H1 (cell line): ENCODE data around the gene CLDN12. TPM values are rescaled to one million over a fixed set of nuclear protein-coding genes. Genes with fewer than 3 reads are reported as not detected.

Source experiments
- CTCF ChIA-PET: fragments of 300-600 bp; sonication (Branson Sonifier 250); formaldehyde crosslinking; loops from one replicate; lab custom pipeline; 2021; ENCODE audit not compliant: partially characterized antibody; lab: Charles Lee
- POLR2A ChIA-PET: fragments of 300-600 bp; sonication (Branson Sonifier 250); formaldehyde crosslinking; loops from one replicate; lab custom pipeline; 2021; ENCODE audit warnings: inconsistent platforms; ENCODE audit not compliant: partially characterized antibody; lab: Charles Lee
- DNase-seq, 2 experiments: peaks; one replicate each; pipeline versions ENCODE4 v3.0.0 to v3.0.0-alpha.2; 2010 to 2022; ENCODE audit warnings: low spot score in 2 of 2, low read depth in 1 of 2, mixed read lengths in 1 of 2
- FAIRE-seq: peaks from 2 replicates; lab custom pipeline; 2011; peaks lifted over from hg19 to GRCh38; lab: Jason Lieb, UNC
- H2AFZ ChIP-seq: 2 replicates; pipeline ENCODE4 v1.8.1; 2012; ENCODE audit warnings: low read length, inconsistent platforms
- H2AK5ac ChIP-seq: 2 replicates; pipeline ENCODE4 v1.6.1; 2013; ENCODE audit warnings: low read depth, low read length
- H2BK120ac ChIP-seq: replicated peaks from 2 replicates; pipeline ENCODE3; 2013; ENCODE audit warnings: low read depth, low read length, inconsistent platforms
- H2BK12ac ChIP-seq: 2 replicates; pipeline ENCODE4 v1.6.1; 2013; ENCODE audit warnings: low read depth, low read length
- H2BK15ac ChIP-seq: 2 replicates; pipeline ENCODE4 v1.6.1; 2013; ENCODE audit warnings: low read length
- H2BK20ac ChIP-seq: 2 replicates; pipeline ENCODE4 v1.6.1; 2013; ENCODE audit warnings: low read length
- H2BK5ac ChIP-seq: 2 replicates; pipeline ENCODE4 v1.6.1; 2013; ENCODE audit warnings: low read depth, low read length
- H3K14ac ChIP-seq: 2 replicates; pipeline ENCODE4 v1.6.1; 2013; ENCODE audit warnings: inconsistent platforms; ENCODE audit not compliant: insufficient read length
- H3K18ac ChIP-seq: 2 replicates; pipeline ENCODE4 v1.6.1; 2013; ENCODE audit warnings: low read length; ENCODE audit errors: extremely low read depth
- H3K23ac ChIP-seq: 2 replicates; pipeline ENCODE4 v1.6.1; 2013; ENCODE audit warnings: inconsistent platforms; ENCODE audit not compliant: insufficient read length
- H3K23me2 ChIP-seq: 2 replicates; pipeline ENCODE4 v1.6.1; 2013; ENCODE audit warnings: low read depth, low read length
- H3K27ac ChIP-seq: 2 replicates; pipeline ENCODE4 v1.6.1; 2011; ENCODE audit warnings: low read depth, low read length, inconsistent platforms
- H3K27me3 ChIP-seq, 4 experiments: replicated peaks in 1 of 4; 1 replicate in 1 of 4; 2 replicates in 3 of 4; pipeline versions ENCODE4 v1.6.1 to v1.8.1; 2011 to 2013; ENCODE audit warnings: low read length in 3 of 4, mild to moderate bottlenecking in 3 of 4, inconsistent platforms in 2 of 4, mixed read lengths in 2 of 4, moderate library complexity in 1 of 4; ENCODE audit not compliant: control insufficient read depth in 3 of 4, insufficient read depth in 3 of 4; ENCODE audit errors: extremely low read depth in 1 of 4
- H3K36me3 ChIP-seq, 4 experiments: 2 replicates each; pipeline versions ENCODE4 v1.6.1 to v1.8.1; 2011 to 2013; ENCODE audit warnings: mild to moderate bottlenecking in 4 of 4, low read length in 3 of 4, moderate library complexity in 2 of 4, control low read depth in 1 of 4, inconsistent platforms in 1 of 4; ENCODE audit not compliant: insufficient read depth in 4 of 4, control insufficient read depth in 2 of 4
- H3K4ac ChIP-seq: replicated peaks from 2 replicates; pipeline ENCODE3; 2013; ENCODE audit warnings: low read length, low read depth, mixed read lengths, inconsistent platforms; ENCODE audit not compliant: insufficient read length
- H3K4me1 ChIP-seq, 4 experiments: replicated peaks in 1 of 4; 1 replicate in 1 of 4; 2 replicates in 3 of 4; pipeline versions ENCODE4 v1.6.1 to v1.8.1; 2011 to 2013; ENCODE audit warnings: low read length in 3 of 4, inconsistent platforms in 2 of 4, mixed read lengths in 1 of 4; ENCODE audit not compliant: insufficient read depth in 4 of 4, control insufficient read depth in 3 of 4
- H3K4me2 ChIP-seq, 2 experiments: 2 replicates each; pipeline versions ENCODE4 v1.6.1 to v1.8.1; 2011 to 2013; ENCODE audit warnings: low read depth in 2 of 2, low read length in 2 of 2, control low read depth in 1 of 2, inconsistent platforms in 1 of 2, mild to moderate bottlenecking in 1 of 2; ENCODE audit not compliant: insufficient read depth in 1 of 2
- H3K4me3 ChIP-seq, 4 experiments: fragments of 200-600, 300-600 bp in 1 of 4; sonication (generic), shearing (Covaris generic), sonication (Bioruptor Twin) in 1 of 4; 2 replicates each; pipeline versions ENCODE4 v1.5.1 to v1.8.1; 2011 to 2016; ENCODE audit warnings: low read length in 4 of 4, low read depth in 3 of 4, control low read depth in 2 of 4, inconsistent platforms in 2 of 4, mild to moderate bottlenecking in 2 of 4, mixed read lengths in 1 of 4, moderate library complexity in 1 of 4; ENCODE audit not compliant: insufficient read depth in 2 of 4; ENCODE audit errors: extremely low read depth in 1 of 4
- H3K56ac ChIP-seq: replicated peaks from 2 replicates; pipeline ENCODE3; 2013; ENCODE audit warnings: low read depth, mild to moderate bottlenecking, mixed read lengths, low read length, inconsistent platforms; ENCODE audit not compliant: insufficient read length
- H3K79me1 ChIP-seq: 2 replicates; pipeline ENCODE4 v1.6.1; 2013; ENCODE audit warnings: low read depth, low read length, control low read depth
- H3K79me2 ChIP-seq, 2 experiments: 2 replicates each; pipeline versions ENCODE4 v1.6.1 to v1.8.1; 2012 to 2013; ENCODE audit warnings: low read length in 2 of 2, mild to moderate bottlenecking in 2 of 2, inconsistent platforms in 1 of 2; ENCODE audit not compliant: insufficient read depth in 2 of 2, control insufficient read depth in 1 of 2
- H3K9ac ChIP-seq, 4 experiments: replicated peaks in 1 of 4; 1 replicate in 1 of 4; 2 replicates in 3 of 4; pipeline versions ENCODE4 v1.6.1 to v1.8.1; 2011 to 2013; ENCODE audit warnings: low read depth in 3 of 4, low read length in 3 of 4, control low read depth in 2 of 4, mild to moderate bottlenecking in 2 of 4, moderate library complexity in 2 of 4, inconsistent platforms in 1 of 4; ENCODE audit errors: extremely low read depth in 1 of 4
- H3K9me3 ChIP-seq, 2 experiments: 2 replicates each; pipeline versions ENCODE4 v1.6.1 to v1.8.1; 2012 to 2013; ENCODE audit warnings: mild to moderate bottlenecking in 2 of 2, moderate library complexity in 2 of 2, control low read depth in 1 of 2, inconsistent platforms in 1 of 2, low read depth in 1 of 2, low read length in 1 of 2, mixed read lengths in 1 of 2; ENCODE audit not compliant: insufficient read depth in 2 of 2
- H4K20me1 ChIP-seq, 2 experiments: replicated peaks in 1 of 2; 2 replicates each; pipeline versions ENCODE3 to v1.8.1; 2011 to 2013; ENCODE audit warnings: inconsistent platforms in 2 of 2, low read length in 2 of 2, mild to moderate bottlenecking in 1 of 2; ENCODE audit not compliant: insufficient read depth in 2 of 2, control insufficient read depth in 1 of 2
- H4K5ac ChIP-seq: 2 replicates; pipeline ENCODE4 v1.6.1; 2013; ENCODE audit warnings: low read length, low read depth, mixed read lengths, inconsistent platforms; ENCODE audit not compliant: insufficient read length
- H4K8ac ChIP-seq: 2 replicates; pipeline ENCODE4 v1.8.0; 2013; ENCODE audit warnings: mild to moderate bottlenecking, moderate library complexity, low read length, inconsistent platforms; ENCODE audit not compliant: insufficient read depth; ENCODE audit errors: extremely low read depth
- H4K91ac ChIP-seq: replicated peaks from 2 replicates; pipeline ENCODE3; 2013; ENCODE audit warnings: low read length, mixed read lengths, inconsistent platforms; ENCODE audit not compliant: insufficient read length
- SAP30 ChIP-seq: fragments of 300-600 bp; sonication (generic); IDR thresholded peaks from 2 replicates; pipeline ENCODE4 v1.7.1; 2012; ENCODE audit warnings: low read length, moderate library complexity, mild to moderate bottlenecking, inconsistent platforms; ENCODE audit not compliant: insufficient read depth, insufficient replicate concordance
- WGBS, 2 experiments: shearing (Covaris generic) in 1 of 2; methylation state at CpG; one replicate each; pipeline versions ENCODE4 v1.1.6 to v1.1.7; 2013 to 2015; ENCODE audit warnings: low lambda C conversion rate in 2 of 2, mixed read lengths in 2 of 2, inconsistent platforms in 1 of 2, low coverage in 1 of 2, missing lambda C conversion rate in 1 of 2; ENCODE audit not compliant: insufficient replicate concordance in 2 of 2, insufficient coverage in 1 of 2, insufficient read length in 1 of 2; ENCODE audit errors: extremely low coverage in 1 of 2, missing lambda C conversion rate in 1 of 2; 5-methylcytosine and 5-hydroxymethylcytosine counted together
- polyA plus RNA-seq, 7 experiments: library from polyadenylated mRNA; depleted of rRNA in 3 of 7; stranded (reverse) in 5 of 7; unstranded in 2 of 7; fragments of >200 nt in 5 of 7; fragments of 200-250 nt in 2 of 7; gene quantifications; 1 replicate in 5 of 7; 2 replicates in 1 of 7; 4 replicates in 1 of 7; pipeline versions ENCODE4 v1.2.1 to v1.2.3, GENCODE V29; 2011 to 2013; ENCODE audit warnings: missing spikeins in 2 of 7, mixed read lengths in 2 of 7
- total RNA-seq: library from RNA; stranded (reverse); fragmentation: NEBNext Ultra II Directional; extraction: Animal tissue kit (Norgen Biotek cat#: 25700); gene quantifications from 2 replicates; pipeline ENCODE4 v1.2.1, GENCODE V29; 2021

The CLDN12 gene
- total and polyA plus RNA-seq, 2 of the 8 experiments (the other 6 are each of a cell fraction or from before 2014, with no cell fraction given) = 49.2 to 127 TPM

DNA sequence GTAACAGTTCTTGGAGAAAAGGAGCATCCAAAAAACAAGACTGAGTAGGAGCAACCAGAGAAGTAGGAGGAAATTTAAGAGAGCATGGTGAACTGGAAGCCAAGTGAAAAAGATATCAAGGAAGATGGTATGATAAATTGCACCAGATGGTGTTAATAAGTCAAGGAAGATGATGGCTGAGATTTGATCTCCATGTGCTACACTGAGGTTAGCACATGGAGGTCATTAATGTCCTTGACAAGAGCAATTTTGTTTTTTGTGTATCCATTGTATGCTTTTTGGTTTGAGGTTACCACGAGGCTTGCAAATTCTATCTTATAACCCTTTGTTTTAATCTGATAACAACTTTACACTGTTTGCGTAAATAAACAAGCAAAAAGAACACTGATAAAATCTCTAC is 54.8 kb downstream of the CLDN12 start:
- Histone ChIP-seq H4K20me1 (no peaks in the 10 kb centered on the region), H2AK5ac (no peak overlapping the region), H3K79me1 (no peaks in the 10 kb centered on the region), H3K4me3 (no peak overlapping the region), H3K4ac (no peak overlapping the region), H3K36me3 (no peaks in the 10 kb centered on the region), H2AFZ (no peak overlapping the region), H3K4me2 (no peak overlapping the region), H3K18ac (no peak overlapping the region), H3K4me1 (no peaks in the 10 kb centered on the region), H3K79me2 (no peaks in the 10 kb centered on the region), H4K8ac (no peak overlapping the region), H2BK120ac (no peak overlapping the region), H3K56ac (no peak overlapping the region), H2BK15ac (no peak overlapping the region), H3K23ac (no peak overlapping the region), H2BK12ac (no peak overlapping the region), H4K91ac (no peak overlapping the region), H3K9ac (no peak overlapping the region), H3K27me3 (peaks cover 0 to 1% (median 0%) of the 10 kb centered on the region in 4 experiments; a peak in 1 of 7 replicates), H3K27ac (no peak overlapping the region), H3K9me3 (no peaks in the 10 kb centered on the region), H2BK5ac (no peak overlapping the region), H4K5ac (no peak overlapping the region), H3K23me2 (no peaks in the 10 kb centered on the region), H2BK20ac (no peak overlapping the region), H3K14ac (no peak overlapping the region)
- FAIRE-seq (no peak), DNase-seq (no peak)
- POLR2A ChIA-PET = no interaction called here
- CTCF ChIA-PET = no interaction called here
- 95% methylated on average over 2 of the region's 2 CpGs; no CpG with 5 or more reads in 1 of the 2 experiments for WGBS, 2 experiments
- no peak for TF ChIP-seq SAP30
